NCI-H1694 treated with DMSO at 0.1 percent for 48 hours (cell line): ENCODE data around the gene S100A7.

Experiments
- DNase-seq: peaks from one replicate; lab custom pipeline; 2025; lab: John Stamatoyannopoulos, UW

The S100A7 gene

GRCh38 chr1:153460551-153460950 is at the start of gene S100A7:
S100A7 (minus strand) TSS chr1:153460651; CDS start chr1:153459013, 1,638 bp downstream.
- DNase-seq, result no peak

DNA sequence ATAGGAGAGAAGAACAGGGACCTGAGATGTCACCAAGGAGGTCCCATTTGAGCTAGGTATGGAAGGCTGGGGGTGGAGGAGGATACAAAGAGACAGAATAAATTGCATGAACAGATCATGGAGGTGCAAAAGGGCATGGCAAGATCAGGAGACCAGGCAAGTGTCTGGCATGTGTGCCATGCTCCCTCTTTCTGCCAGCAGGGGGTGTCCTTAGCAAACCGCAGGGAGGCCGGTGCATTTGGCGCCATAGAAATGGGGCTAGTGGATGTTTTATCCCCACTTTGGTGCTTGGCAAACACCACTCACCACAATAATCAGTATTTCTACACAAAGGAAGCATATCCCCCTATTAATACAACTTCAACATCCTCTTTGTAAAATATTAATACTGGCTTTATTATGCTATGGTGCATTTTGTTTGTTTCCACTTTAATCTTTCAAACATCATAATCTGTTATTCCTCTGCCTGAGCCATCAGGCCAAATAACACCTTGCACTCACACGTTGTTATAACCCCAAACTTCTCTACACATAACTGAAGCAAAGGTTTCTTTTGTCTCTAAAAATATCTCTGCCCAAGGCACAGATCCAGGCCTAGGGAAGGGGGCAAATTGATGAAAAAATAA is 49.4 kb upstream of the S100A7 start:
- DNase-seq, result peak; percentile 62

GRCh38 chr1:153509036-153509435 is 48.6 kb upstream of the S100A7 start:
- no peak for DNase-seq

GRCh38 chr1:153507926-153508583 is 47.6 kb upstream of the S100A7 start:
- no peak for DNase-seq

GRCh38 chr1:153506831-153507413 is 46.5 kb upstream of the S100A7 start:
- no peak for DNase-seq

DNA sequence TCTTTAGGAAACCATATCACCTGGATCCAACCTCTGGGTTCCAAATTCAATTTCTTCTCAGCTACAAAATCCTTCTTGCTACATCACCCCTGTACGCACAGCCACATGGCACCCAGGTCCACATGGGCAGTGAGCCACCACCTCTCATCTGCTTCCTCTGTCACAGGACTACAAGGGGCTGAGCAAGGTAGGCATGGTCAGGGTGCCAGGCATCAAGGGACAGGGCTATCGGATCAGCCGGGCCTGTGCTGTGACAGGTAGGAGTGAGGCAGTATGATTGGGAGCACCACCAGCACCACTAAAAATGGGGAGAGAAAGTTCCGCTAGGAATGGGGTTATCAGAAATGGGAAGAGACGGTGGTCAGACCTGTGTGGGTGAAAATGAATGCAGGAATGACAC is 45.9 kb upstream of the S100A7 start:
- no peak for DNase-seq

DNA sequence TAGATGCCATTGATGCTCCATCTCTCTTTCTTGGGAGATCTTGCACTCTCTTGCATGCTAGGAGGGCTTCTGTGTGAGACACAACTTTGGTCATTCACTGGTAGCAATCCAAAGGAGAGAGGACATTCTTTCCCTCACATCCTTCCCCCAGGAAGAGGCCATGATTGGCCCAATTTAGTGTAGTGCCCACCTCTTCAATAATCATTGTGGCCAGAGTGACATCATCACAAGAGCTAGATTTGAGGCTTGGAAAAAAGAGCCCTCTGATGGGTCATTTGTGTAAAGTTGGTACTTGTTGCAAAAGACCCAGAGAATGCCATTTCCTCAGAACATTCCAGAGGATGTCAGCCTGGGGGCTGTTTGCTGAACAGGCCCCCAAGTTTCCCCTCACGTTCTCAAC is 45.1 kb upstream of the S100A7 start:
- DNase-seq, result no peak

DNA sequence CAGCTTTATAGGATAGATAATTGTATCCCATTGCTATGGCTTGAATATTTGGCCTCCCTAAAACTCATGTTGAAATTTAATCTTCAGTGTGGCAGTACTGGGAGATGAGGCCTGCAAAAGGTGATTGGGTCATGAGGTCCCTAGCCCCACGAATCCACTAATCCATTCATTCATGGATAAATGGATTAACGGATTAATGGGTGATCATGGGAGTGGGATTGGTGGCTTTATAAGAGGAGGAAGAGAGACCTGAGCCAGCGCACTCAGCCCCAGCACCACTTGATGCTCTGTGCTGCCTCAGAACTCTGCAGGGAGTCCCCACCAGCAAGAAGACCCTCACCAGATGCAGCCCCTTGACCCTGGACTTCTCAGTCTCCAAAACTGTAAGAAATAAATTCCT is 43.3 kb upstream of the S100A7 start:
- no peak for DNase-seq

- no peak for DNase-seq
Observed at GRCh38 chr1:153498746-153499145, 38.3 kb upstream of the S100A7 start.

DNA sequence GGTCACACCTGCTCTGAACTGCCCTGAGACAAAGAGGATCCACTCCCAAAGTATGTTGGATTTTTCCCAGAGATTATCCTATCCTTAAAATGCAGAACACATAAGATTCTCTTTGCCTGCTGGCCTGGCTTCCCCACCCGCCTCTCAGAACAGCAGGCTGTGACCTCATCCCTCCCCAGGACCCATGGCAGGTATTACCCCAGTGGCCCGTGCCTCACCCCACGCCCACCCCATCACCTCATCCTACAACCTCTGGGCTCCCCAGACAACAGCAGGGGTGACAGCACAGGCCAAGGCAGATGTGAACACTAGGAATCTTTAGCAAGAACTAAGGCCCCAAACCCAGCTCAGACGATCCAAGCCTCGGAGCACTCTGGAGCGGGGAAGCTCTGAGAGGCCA is 35.1 kb upstream of the S100A7 start:
- no peak for DNase-seq

- peak; percentile 95 for DNase-seq
Observed at GRCh38 chr1:153494976-153495535, 34.6 kb upstream of the S100A7 start.

DNA sequence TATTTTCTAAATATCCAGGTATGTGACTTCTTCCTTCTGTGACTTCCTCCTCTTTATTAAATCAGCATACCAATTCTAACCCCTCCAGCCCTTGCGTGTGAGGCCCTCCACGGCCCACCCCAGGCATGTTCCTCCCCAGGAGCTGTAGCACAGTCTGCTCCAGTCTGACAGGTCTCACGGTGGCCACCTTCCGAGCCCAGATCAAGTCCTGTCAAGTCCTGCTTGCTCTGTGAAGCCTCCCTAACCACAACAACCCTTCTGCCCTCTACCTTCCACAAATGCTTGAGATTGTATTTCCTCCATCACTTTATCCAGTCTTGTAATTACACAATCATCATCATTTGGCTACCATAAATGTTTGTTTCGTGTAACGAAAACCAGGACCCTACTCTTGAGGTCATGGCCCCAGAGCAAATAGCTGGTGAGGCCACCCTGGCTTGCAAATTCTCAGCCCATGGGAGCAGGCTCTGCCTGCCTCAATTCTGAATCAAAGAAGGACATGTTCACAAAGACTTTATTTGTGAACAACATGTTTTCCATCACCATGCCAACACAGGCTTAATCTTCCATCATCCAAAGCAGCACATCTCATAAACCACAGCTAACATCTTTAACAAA is 33.0 kb upstream of the S100A7 start:
- no peak for DNase-seq

- DNase-seq, result peak; percentile 59
Observed at GRCh38 chr1:153490272-153491051, 30.0 kb upstream of the S100A7 start.

DNA sequence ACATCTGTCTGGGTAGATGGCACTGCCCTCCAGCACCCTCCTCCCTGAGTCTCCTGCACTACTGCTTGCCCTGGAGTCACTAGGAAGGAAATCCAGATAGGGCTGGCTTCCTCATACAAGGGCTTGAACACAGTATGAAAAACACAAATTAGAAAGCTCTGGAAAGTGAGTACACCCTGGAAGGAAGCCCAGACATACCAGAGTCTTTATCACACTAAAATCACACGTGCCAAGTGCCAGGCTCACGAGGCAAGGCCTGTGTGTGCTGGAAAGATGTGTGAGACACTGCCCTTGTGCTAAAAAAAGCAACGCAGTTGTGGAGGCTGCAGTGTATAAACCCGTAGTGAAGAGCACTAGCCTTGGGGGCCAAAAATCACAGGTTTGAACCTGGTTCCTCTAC is 28.3 kb upstream of the S100A7 start:
- no peak for DNase-seq

DNA sequence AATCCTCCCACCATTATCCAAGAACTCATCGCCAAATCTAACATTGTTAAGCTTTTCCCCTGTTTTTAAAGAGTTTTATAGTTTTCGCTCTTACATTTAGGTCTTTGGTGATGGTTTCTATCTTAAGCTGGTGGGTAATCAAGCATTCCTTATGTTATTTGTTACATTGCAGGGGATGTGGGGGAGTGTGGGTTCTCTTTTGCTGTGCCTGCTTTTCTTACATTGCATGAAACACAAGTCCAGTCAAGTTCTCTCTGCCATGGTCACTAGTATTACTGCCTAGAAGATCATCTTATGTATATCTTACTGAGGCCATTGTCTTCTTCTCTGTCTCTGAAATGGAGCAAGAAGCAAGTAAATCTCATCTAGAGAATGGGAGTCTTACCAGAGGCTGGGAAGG is 27.3 kb upstream of the S100A7 start:
- no peak for DNase-seq

DNA sequence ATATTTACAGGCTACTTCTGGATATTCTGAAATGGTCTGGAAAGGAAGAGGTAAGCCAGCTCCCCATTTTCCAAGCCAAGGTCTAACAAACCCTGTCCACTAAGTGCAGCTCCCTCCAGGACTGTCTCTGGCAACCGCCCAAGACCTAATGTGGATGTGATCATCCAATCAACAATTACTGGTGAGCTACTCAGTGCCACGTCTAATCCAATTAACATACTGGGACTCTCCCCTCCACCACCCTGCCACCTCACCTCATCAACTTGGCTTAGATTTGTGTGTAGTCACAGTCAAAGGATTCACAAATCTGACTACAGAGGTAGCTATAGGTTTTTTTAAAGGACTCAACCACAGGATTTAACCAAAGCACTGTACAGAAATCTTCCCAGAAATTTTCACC is 25.4 kb upstream of the S100A7 start:
- DNase-seq, result no peak

DNA sequence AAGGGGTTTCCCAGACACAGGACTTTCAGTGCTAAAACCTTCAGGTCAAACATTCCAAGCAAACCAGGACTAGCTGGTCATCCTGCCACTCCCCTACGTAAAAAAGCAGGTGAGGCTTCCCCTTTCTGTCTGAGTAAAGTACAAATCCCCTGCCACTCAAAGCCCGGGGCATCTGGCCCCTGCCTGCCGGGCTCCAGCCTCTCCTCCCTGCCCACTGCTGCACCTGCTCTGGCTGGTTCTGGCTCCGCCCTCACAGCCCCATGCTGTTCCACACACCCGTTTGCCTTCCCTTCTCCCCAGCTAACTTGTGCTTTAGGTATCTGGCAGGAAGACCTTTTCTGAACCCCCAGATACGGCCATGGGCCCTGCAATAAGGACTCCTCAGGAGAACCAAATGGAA is 23.3 kb upstream of the S100A7 start:
- no peak for DNase-seq

DNA sequence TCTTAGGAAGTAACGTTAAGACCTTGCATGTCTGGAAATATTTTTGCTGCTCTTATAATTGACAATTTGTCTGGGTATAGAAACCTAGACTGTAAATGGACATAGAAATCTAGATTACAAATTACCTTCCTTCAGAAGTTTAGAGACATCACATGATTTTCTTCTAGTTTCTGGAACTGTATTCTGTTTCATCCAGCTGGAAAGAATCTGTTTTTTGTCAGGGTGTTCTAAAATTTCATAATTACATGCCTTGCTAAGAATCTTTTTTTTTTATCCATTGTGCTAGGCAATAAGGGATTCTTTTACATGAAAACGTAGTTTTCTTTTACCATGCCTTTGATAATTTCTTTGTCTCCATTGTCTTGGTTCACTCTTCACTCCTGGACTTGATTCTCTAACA is 20.7 kb upstream of the S100A7 start:
- no peak for DNase-seq

DNA sequence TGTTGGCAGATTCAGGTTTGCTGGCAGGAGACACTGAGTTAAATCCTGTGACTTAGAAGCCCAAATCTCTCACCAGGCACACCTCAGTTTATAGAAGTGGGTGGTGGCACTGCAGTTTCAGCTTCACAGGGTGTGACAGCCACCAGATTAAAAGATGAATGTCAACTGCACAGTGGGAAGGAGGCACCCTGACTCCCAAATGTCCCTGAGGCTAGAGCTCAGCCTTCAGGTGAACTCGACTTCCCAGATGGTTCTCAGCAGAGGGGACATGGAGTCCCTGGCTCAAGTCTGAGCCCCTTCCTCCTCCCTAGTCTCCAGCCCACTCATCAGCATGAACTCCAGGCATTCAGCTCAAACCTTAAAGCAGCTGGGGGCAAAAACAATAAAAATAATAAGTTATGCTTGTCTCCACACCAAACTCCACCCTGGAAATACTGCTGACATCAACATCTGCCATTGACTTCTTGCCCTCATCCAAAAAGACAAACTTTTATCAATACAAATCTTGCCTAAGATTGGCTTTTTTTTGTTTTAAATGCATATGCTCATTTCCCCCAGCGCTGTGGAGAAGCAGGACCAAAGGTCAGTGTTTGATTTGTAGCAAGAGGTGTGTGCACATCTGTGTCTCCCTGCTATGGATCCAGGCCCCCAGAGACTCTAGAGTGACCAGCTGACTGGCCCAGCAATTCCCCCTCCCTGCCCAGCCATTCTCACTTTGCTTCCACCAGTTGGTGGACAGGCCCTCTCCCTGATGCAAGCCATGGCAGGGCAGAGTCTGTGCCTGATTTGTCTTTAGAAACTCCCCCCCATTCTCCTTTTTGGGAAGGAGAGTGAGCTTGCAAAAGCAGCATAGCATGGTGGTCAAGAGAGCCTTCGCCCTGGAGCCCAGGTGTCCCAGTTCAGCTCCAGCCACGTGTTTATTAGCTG is 18.5 kb upstream of the S100A7 start:
- DNase-seq, result no peak

- no peak for DNase-seq
Observed at GRCh38 chr1:153478047-153478691, 17.7 kb upstream of the S100A7 start.
